GM19035 (cell line): Measurements from ENCODE around the gene SMARCA2.

ENCODE experiments used
- ATAC-seq: cut with Tn5 transposase; IDR thresholded peaks from one replicate; pipeline ENCODE4 v1.9.1; 2021; ENCODE audit not compliant: unreplicated experiment

The SMARCA2 gene

GRCh38 chr9:2039294-2040180 is 24.4 kb downstream of the SMARCA2 start:
- no peak for ATAC-seq

DNA sequence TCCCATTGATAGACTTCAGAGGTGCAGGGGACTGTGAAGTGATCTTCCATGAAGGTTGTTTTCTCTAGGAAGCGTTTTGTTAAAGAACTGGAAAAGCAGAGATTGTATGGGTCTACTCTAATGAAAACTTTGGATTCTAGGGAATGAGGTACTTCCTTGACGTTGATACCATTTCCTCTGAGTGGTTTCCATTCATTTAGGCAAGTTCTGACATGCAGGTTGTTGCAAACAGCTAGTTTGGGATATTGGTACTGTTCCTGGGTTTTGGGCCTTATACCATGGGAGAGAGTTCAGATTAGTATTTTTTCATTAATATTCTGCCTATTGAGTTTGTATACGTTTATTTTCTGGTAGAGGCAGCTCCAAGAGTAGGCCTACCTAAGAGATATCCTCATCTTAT is 25.7 kb downstream of the SMARCA2 start:
- ATAC-seq, result no peak

DNA sequence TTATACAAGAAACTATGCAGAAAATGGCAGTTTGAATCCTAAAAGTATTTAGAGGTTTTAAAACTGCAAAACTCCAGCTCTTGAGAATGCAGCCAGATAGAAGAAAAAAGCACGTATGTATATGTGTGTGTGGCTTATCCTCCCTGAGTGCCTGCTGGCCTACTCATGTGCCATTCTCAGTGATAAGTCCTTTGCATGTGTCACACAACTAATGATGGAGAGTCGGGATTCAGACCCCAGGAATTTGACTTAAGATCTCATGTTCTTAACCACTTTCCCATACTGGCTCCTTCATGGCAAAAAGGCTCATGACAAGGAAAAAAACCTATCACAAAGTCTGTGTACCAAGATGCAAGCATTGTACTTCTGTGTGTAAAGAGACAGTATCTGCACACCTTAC is 26.6 kb downstream of the SMARCA2 start:
- ATAC-seq, result no peak

GRCh38 chr9:2043243-2043642 is 28.1 kb downstream of the SMARCA2 start:
- ATAC-seq, result no peak

- peak; percentile 65 for ATAC-seq
Measured at GRCh38 chr9:2043881-2044462, 28.8 kb downstream of the SMARCA2 start.

- ATAC-seq, result no peak
Measured at GRCh38 chr9:2047144-2047671, 32.1 kb downstream of the SMARCA2 start.

DNA sequence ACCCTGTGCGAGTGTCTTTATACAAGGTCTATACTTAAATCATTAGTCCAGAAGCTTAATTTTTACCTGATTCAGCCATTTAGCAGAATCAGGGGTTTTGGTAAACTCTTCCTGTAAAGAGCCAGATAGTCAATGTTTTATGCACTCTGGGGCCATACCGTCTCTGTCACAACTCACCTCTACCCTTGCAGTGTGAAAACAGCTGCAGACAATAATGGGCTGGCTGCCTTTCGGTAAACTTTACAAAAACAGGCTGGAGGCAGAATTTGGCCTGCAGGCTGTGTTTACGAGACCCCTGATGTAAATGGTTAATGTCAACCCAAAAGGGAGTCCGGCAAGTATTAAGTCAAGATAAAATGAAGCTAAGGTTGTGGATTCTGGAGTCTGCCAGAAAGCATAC is 32.8 kb downstream of the SMARCA2 start:
- no peak for ATAC-seq

DNA sequence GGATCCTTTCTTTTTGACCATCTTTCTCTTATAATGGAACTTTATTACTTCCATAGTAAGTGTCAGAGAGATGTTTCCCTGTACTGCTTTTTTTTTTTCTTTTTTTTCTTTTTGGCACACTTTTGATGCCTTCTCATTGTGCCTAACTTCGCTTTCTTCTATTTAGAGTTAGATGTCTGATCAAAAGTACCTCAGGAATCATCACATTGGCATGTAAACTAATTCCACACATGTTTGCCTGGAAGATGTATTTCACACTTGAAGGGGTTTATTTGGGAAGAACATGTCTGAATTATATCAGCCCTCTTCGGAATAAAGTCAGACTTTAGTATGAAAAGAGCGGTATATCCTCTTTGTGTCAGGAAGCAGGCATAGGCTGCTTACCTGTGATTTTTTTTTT is 35.1 kb downstream of the SMARCA2 start:
- no peak for ATAC-seq

GRCh38 chr9:2053883-2054845 is 39.0 kb downstream of the SMARCA2 start:
- ATAC-seq, result peak; percentile 89

GRCh38 chr9:2055203-2055658 is 40.1 kb downstream of the SMARCA2 start:
- peak; percentile 37 for ATAC-seq

- no peak for ATAC-seq
Measured at GRCh38 chr9:2059274-2059929, 44.3 kb downstream of the SMARCA2 start.

- ATAC-seq, result no peak
Measured at GRCh38 chr9:2060424-2060823, 45.3 kb downstream of the SMARCA2 start.

DNA sequence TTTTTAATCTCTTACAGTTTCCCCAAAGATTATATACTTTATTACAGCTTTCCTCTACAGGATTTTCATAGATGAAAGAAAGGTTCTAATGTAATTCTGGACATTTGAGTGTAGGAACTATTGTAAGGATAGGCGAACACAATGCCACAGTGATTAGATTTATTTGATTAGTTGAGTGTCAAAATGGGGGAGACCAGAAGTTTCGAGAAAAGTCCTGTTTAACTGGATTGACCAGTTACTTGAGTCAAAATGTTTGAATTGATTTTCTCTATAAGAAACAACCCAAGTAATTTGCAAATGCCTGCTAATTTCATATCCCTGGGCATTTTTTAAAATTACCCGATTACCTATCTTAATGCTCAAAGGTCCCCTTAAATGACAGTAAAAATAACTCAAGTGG is 50.6 kb downstream of the SMARCA2 start:
- no peak for ATAC-seq

DNA sequence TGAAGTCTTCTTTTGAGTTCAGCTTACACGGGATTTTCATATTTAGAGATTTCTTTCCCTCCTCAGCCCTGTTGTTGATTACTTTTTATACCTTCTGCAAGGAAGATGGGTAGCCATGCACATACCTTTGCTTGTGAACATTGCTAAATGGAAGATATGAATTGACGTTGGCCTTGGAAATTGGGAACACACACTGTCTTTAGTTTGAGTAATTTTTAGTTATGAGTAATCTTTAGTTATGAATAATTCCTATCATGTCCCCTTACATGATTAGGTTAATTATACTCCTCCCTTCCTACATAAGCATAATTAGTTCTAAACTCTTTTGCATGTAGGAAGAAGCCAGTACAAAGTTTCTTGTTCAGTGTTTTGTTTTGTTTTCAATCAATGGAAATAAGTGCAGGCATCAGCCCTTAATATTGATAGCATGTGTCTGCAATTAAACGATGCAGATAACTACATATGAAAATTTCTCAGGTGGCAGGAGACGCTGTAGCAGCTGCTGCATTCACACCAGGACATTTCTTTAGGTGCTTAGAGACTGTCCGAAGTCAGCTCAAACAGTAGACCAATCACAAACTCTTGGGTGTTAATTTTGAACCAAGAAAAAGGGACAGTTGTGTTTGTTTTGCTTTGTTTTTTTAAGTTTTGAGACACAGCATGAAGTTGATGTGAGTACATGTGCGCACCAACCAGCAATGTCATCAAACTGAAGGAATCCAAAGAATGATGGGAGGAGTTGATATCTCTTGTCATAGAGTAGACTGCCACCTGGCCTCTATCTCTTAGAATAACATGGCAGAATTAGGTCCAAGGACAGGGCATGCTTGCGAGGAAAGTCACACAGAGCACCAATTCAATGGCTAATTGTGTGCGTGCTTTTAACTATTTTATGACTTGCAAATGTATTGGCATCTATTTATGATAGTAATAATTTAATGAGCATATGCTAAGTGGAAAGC is 51.4 kb downstream of the SMARCA2 start:
- ATAC-seq, result no peak

DNA sequence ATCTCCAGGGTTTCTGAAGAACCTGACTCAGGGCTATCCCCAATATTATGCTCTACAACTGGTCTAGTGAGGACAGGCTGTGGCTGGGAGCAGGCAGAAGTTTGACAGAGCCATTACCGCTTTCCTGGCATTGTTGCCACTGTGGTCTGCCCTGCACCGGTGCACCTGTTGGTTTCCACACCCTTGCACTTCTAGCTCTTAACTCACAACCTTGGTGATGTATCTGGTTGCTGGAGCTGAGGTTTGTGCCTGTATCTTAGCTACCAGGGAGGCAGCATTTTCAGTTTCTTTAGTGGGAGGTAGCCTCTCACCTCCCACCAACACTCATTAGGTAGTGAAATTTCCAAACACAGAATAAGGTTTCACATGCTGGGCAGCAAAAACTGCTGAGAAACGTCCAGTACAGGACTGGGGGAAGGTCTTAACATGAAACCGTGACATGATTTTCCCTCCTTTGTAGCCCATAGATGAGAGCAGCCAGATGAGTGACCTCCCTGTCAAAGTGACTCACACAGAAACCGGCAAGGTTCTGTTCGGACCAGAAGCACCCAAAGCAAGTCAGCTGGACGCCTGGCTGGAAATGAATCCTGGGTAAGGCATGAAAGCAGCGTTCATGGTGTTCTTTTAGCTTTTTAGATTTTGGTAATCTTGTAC is 57.7 kb downstream of the SMARCA2 start:
- ATAC-seq, result peak; percentile 76

DNA sequence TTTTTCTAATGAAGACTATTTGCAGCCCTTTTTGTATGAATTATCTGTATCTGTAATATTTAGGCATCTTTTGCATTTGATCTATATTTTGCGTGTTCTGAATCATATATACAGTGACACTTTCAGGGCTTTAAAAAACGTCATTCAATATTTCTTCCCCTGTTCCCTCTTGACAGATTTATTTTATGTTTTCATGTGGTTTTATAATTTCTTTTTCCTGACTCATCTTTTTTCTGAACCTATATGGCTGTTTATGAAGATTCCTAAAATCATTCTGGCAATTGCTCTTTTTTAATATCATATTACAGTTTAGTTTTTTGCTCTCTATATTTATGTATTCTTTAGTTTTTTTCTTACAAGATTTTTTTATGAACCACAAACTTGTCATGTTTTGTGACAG is 67.6 kb downstream of the SMARCA2 start:
- no peak for ATAC-seq

- no peak for ATAC-seq
Measured at GRCh38 chr9:2083479-2083878, 68.3 kb downstream of the SMARCA2 start.

DNA sequence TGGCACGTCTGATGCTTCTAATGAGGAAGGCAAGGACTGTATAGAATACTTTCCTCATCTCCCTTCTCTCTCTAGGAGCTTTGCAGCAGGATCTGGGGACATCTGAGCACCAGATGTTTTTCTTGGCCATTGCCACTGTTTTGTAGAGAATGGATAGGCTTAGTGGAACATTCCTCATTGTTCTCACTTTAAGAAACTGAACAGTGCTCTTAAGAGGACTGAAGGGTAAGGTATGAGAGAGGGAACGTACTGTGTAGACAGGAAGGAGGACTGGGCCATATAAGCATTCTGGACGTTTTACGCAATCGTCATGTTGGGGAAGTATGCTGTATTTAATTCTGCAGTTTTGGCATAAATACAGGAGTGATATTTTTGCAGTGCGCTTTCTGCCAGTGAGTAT is 70.6 kb downstream of the SMARCA2 start:
- ATAC-seq, result no peak

DNA sequence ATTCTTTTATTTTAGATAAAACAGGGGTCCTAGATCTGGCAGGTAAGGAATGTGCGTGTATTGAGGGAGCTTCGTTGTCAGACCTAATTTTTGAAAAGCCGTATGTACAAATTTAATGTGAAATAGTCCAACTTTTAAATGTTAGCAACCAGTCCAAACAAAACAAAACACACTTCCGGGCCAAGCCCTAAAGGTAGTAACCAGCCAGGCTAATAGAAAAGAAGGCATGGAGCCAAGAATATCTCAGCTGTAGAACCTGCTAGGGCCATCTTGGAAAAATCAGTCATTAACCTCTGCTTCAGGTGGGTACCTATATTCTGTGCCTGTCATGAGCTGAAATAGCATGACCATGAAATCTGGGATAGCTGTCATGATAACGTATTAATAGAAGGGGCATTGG is 71.0 kb downstream of the SMARCA2 start:
- ATAC-seq, result no peak
